Measurements from ENCODE around the gene POLR2A. TPM values are rescaled to one million over a fixed set of nuclear protein-coding genes. Genes with fewer than 3 reads are reported as not detected.

The POLR2A gene
- total and polyA plus RNA-seq, 2 of the 4 experiments (the other 2 are of a cell fraction), result 54.0 to 56.6 TPM

GRCh38 chr17:7435676-7436555 lies 48.2 kb upstream of the POLR2A start:
- in situ Hi-C loops (cut with MboI; ENCODE audit: low sequenced_read_pairs), result no loop called here
- DNase-seq, result no peak
- Histone ChIP-seq H3K18ac (ENCODE audit: low read depth, low read length) (no peak overlapping the region), H2BK120ac (ENCODE audit: low read depth, low read length) (no peak overlapping the region), H4K8ac (ENCODE audit: low read depth in 2 of 2, low read length in 2 of 2) (peak overlapping the region; percentile 42 to 66; a peak in 3 of 4 replicates), H2BK15ac (ENCODE audit: low read depth, low read length) (no peak overlapping the region), H2BK5ac (ENCODE audit: low read depth, low read length, poor library complexity, severe bottlenecking) (no peak overlapping the region), H3K4ac (ENCODE audit: low read depth, low read length) (peak overlapping the region; percentile 10; the same call in 1 of the 2 replicates), H3K9me1 (ENCODE audit: insufficient read depth, low read length) (no peaks in the 10 kb centered on the region), H3K27me3 (ENCODE audit: control insufficient read depth, insufficient read depth, low read length) (peaks cover 30% of the 10 kb centered on the region), H2AFZ (replicated peaks; ENCODE audit: low read length, poor library complexity) (peak overlapping the region; percentile 81), H3K23ac (ENCODE audit: low read depth, low read length) (peak overlapping the region; percentile 54), H3K14ac (replicated peaks; ENCODE audit: low read depth, low read length) (no peak overlapping the region), H3K9ac (ENCODE audit: low read depth, low read length) (peak overlapping the region; percentile 12; the same call in 1 of the 2 replicates), H3K4me2 (ENCODE audit: low read depth, low read length) (peak overlapping the region; percentile 68), H3K56ac (ENCODE audit: extremely low read depth, insufficient read depth, low read length) (no peak overlapping the region), H3K4me3 (ENCODE audit: insufficient read depth, low read depth, low read length) (peak overlapping the region; percentile 33), H2BK20ac (ENCODE audit: low read depth, low read length) (no peak overlapping the region), H4K91ac (ENCODE audit: insufficient read depth, low read depth, low read length) (no peak overlapping the region), H3K79me1 (ENCODE audit: low read depth in 1 of 2, low read length in 2 of 2) (peaks cover 0 to 2% of the 10 kb centered on the region in 2 experiments; a peak in 1 of 4 replicates), H4K20me1 (ENCODE audit: insufficient read depth, low read length) (peaks cover 3% of the 10 kb centered on the region; the same call in 1 of the 2 replicates), H2AK9ac (replicated peaks; ENCODE audit: low read depth, low read length, poor library complexity) (peak overlapping the region; percentile 18), H3K4me1 (ENCODE audit: control insufficient read depth, insufficient read depth, low read length) (peaks cover 8% of the 10 kb centered on the region), H3K9me3 (ENCODE audit: control insufficient read depth, insufficient read depth, low read length) (no peaks in the 10 kb centered on the region), H3K27ac (ENCODE audit: insufficient read depth, low read length) (no peak overlapping the region), H2AK5ac (ENCODE audit: low read depth, low read length) (peak overlapping the region; percentile 74), H3K36me3 (ENCODE audit: control insufficient read depth, insufficient read depth, low read length) (no peaks in the 10 kb centered on the region), H4K5ac (ENCODE audit: low read depth, low read length) (peak overlapping the region; percentile 10; the same call in 1 of the 2 replicates)
- WGBS, 2 experiments (ENCODE audit: extremely low coverage in 2 of 2, insufficient read length in 1 of 2), result 12% methylated on average over 37 of the region's 49 CpGs; no CpG with 5 or more reads in 1 of the 2 experiments
- intact Hi-C loops (cut with micrococcal nuclease), result loop anchor here (2.0 to 5.0 kb wide), 2 partner anchors 31 to 84 kb away; partner anchors contain the start of genes KCTD11 and TMEM256
- BruUV-seq (replicated peaks), result no TSS peak
- 0 out of 2 replicates have a peak, but pooled peaks have one; percentile 8 for TF ChIP-seq CTCF (conservative IDR thresholded peaks at IDR 0.05; ENCODE audit: low read depth, low read length)
- TF ChIP-seq, protein P1, sequence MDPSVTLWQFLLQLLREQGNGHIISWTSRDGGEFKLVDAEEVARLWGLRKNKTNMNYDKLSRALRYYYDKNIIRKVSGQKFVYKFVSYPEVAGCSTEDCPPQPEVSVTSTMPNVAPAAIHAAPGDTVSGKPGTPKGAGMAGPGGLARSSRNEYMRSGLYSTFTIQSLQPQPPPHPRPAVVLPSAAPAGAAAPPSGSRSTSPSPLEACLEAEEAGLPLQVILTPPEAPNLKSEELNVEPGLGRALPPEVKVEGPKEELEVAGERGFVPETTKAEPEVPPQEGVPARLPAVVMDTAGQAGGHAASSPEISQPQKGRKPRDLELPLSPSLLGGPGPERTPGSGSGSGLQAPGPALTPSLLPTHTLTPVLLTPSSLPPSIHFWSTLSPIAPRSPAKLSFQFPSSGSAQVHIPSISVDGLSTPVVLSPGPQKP (IDR thresholded peaks at IDR 0.05; ENCODE audit: borderline replicate concordance, low read depth, low read length), result no peak
- dilution Hi-C loops (cut with HindIII; ENCODE audit: low sequenced_read_pairs, unreplicated experiment), result no loop called here
- ChIA-PET CTCF (interaction anchor here (0.8 to 1.9 kb wide), 7 partner anchors 8 to 126 kb away, joined by 3 to 12 read pairs (median 6); partner anchors contain the start of genes SENP3 and TMEM256), POLR2A (ENCODE audit: unreplicated experiment) (no interaction called here)
- no peak for ATAC-seq (ENCODE audit: low read depth)
